ENCODE data around the gene SPDYA. TPM values are rescaled to one million over a fixed set of nuclear protein-coding genes. Genes with fewer than 3 reads are reported as not detected.

Gene SPDYA
- total RNA-seq, 2 experiments from 2014 or later = 0.93 to 1.2 TPM

- Mint-ChIP-seq H3K9me3 (no peaks in the 10 kb centered on the region), H3K4me1 (peaks cover 47% of the 10 kb centered on the region), H3K27ac (peak overlapping the region; percentile 87), H3K27me3 (no peaks in the 10 kb centered on the region), H3K4me3 (peak overlapping the region; percentile 91), H3K36me3 (ENCODE audit: low read depth) (no peaks in the 10 kb centered on the region)
- ChIA-PET CTCF (interaction anchor here (1.4 to 2.4 kb wide), 5 partner anchors 15 to 329 kb away, joined by 3 to 10 read pairs (median 5); partner anchors contain the start of gene TRMT61B), POLR2A (interaction anchor here (0.6 to 5.4 kb wide), 20 partner anchors 9 to 1274 kb away, joined by 3 to 114 read pairs (median 5); partner anchors contain the start of genes PPP1CB, SPDYA and TRMT61B)
- peak; percentile 54 for DNase-seq
Measured at GRCh38 chr2:28895189-28895893, 84.7 kb downstream of the SPDYA start.

DNA sequence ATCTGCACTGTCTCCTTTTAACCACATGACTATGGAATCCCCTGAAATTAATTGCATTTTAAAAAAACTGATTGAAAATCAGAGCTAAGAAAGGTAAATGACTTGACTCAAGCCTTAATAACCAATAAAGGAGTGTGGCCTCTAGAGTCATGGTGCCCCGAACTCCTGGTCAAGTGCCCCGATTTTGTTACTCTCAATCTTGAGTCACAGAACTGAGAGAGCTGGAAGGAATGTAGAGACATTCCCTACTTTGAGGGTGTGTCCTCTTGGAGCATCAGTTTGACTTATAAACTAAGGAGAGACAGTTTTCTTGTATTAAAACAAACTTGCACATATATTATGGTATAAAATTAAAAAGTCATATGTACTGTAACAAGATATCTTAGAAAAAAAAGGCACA is 86.3 kb downstream of the SPDYA start:
- CTCF ChIA-PET = interaction anchor here (1.1 to 2.4 kb wide), 4 partner anchors 13 to 59 kb away, joined by 3 to 10 read pairs (median 4); partner anchors contain the start of gene TRMT61B
- Mint-ChIP-seq H3K9me3 (no peaks in the 10 kb centered on the region), H3K36me3 (ENCODE audit: low read depth) (peaks cover 4% of the 10 kb centered on the region), H3K4me1 (peaks cover 59% of the 10 kb centered on the region), H3K27me3 (no peaks in the 10 kb centered on the region), H3K27ac (no peak overlapping the region), H3K4me3 (peak overlapping the region; percentile 41)
- no peak for DNase-seq
- POLR2A ChIA-PET = interaction anchor here (0.6 to 5.4 kb wide), 4 partner anchors 19 to 146 kb away, joined by 3 to 114 read pairs (median 6); partner anchors contain the start of genes PPP1CB and TRMT61B

- Mint-ChIP-seq H3K4me1 (peaks cover 59% of the 10 kb centered on the region), H3K27ac (no peak overlapping the region), H3K36me3 (ENCODE audit: low read depth) (peaks cover 11% of the 10 kb centered on the region), H3K9me3 (no peaks in the 10 kb centered on the region), H3K4me3 (peak overlapping the region; percentile 1), H3K27me3 (no peaks in the 10 kb centered on the region)
- DNase-seq = no peak
- CTCF ChIA-PET = interaction anchor here (0.5 kb wide), 1 partner anchor 552 kb away, joined by 3 read pairs; no protein-coding TSS in a partner anchor
- POLR2A ChIA-PET = interaction anchor here (5.4 kb wide), 1 partner anchor 28 kb away, joined by 114 read pairs; the partner anchor contains the start of gene TRMT61B
Measured at GRCh38 chr2:28898048-28898447, 87.4 kb downstream of the SPDYA start.

Other genes with a start within 250 kb of the SPDYA start
- gene PPP1CB, start 59.0 kb upstream of the SPDYA start, total RNA-seq = 100 to 1,000 TPM; 211 to 213 TPM
- gene TRMT61B, start 59.5 kb downstream of the SPDYA start, total RNA-seq = 10 to 100 TPM; 13.1 to 14.1 TPM
- 10 to 100 TPM; 45.5 to 47.2 TPM for gene WDR43, start 83.8 kb downstream of the SPDYA start, total RNA-seq
- gene TOGARAM2, start 170.5 kb downstream of the SPDYA start, total RNA-seq = 10 to 100 TPM in 1 of 2 experiments, 1 to 10 TPM in 1; 8.9 to 10.3 TPM